ENCODE measurements around the gene FAM111B.
"Not testable (repeated sequence)": the region's sequence is repeated elsewhere in the genome, so short reads cannot be mapped to it uniquely, and the experiment has no call there.

FAM111B gene, protein sequence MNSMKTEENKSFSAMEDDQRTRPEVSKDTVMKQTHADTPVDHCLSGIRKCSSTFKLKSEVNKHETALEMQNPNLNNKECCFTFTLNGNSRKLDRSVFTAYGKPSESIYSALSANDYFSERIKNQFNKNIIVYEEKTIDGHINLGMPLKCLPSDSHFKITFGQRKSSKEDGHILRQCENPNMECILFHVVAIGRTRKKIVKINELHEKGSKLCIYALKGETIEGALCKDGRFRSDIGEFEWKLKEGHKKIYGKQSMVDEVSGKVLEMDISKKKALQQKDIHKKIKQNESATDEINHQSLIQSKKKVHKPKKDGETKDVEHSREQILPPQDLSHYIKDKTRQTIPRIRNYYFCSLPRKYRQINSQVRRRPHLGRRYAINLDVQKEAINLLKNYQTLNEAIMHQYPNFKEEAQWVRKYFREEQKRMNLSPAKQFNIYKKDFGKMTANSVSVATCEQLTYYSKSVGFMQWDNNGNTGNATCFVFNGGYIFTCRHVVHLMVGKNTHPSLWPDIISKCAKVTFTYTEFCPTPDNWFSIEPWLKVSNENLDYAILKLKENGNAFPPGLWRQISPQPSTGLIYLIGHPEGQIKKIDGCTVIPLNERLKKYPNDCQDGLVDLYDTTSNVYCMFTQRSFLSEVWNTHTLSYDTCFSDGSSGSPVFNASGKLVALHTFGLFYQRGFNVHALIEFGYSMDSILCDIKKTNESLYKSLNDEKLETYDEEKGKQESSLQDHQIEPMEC
- 2.2 to 7.6 reads per million in 2 donors for total RNA-seq

DNA sequence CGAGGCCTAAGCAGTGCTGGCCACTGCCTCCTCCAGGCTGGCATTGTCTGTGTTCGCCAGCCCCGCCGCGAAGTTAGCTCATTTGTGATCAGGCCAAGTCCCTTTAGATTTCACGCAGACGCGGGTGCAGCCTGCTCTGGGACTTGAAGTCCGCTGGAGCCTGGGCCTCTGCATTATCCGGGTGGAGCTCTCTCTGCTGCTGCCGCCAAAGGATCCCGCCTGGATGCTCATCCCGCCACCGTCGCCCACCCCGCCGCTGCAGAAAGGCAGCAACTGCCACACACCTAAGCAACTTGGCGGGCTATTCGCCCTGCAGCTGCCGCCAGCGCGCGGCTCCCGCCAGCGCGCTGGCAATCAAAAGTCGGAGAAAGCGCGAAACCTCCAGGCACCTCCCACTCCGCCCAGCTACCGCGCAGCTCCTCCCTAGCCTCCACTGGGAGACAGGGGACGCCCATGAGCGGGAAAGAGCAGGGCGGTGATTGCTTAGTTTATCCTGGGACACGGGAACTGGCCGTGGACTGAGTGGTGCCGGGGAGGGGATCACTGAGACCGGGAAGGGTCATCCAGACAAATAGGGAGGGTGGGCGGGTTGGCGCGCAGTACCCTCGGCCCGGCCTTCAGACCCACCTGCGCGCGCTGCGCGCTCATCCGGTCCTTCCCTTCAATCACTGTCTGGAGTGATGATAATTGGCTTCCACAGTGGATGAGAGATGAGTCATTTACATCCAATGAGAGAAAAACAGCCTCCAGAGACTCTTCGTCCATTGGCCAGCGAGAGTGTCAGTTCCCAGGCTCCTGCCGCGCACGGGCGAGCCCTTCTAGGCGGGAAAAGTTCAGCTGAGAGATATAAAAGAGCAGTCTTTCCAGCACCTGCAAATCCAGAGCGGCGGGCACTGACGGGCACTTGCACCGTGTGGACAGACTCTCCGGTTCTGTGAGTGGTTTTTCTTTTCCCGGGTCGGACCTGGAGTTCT is at the start of gene FAM111B:
Gene FAM111B, plus strand, starts transcription at position 875 of the 974 bp plus-strand sequence. CDS start 2,389 bp downstream, outside the sequence.
- peak; percentile 18 to 96 (median 50) for DNase-seq

DNA sequence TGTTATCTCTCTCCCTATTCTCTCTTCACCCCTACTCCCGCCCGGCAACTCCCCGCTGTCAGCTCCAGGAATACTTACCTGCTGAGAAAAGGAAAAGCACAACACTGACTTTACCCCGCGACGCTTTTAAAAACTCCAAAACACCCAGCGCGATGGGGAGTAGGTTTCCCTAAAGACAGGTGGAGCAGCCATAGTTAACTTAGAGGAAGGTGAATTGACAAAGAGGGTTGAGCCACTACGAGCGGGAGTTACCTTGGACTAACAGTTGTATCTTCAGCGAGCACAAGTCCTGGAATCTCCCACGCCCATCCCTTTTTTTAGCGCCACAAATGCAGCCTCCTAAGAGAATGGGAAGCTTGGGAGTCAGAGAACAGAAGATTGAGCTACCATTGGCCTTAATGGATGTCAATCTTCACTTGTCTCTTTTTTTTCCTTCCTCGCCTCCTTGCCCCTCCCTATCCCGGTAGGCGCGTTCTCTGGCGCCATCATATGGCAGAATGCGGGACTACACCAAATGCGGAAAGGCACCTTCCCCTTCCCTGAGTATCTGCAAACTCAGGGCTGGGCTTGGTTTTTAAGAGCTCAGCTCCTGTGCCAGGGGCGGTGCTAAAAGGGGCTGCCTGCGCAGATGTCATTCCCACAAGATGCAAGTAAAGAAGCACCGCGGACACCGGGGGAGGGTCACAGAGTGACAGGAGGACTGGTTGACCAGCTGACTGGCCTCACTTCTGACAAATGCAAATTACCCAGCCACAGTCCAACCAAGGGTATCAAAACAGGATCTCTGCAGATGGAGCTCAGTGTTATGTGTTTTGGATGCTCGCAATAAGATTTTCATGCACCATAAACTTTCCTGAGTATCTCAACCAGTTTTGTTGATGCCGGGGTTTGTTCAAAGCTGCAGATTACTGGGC is 48.7 kb upstream of the FAM111B start:
- peak; percentile 51 to 86 (median 64) for DNase-seq

DNA sequence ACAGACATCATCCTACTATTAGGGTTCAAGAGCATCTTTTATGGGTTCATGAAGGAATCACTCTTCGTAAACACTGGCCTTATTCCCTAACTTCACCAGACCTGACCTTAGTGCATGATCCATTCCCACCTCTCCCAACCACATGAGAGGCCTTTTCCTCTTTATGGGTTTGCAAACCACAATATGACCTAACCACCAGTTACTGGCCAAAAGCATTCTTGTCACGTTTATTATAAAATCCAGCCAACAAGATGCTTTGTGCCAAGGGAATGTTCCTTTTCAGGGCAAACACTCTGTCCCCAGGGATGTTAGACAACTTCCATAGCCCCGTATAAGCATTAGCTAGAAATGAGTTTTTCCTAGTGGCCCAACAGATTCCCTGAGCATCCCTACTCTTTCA is 46.9 kb upstream of the FAM111B start:
- DNase-seq = not testable (repeated sequence)

DNA sequence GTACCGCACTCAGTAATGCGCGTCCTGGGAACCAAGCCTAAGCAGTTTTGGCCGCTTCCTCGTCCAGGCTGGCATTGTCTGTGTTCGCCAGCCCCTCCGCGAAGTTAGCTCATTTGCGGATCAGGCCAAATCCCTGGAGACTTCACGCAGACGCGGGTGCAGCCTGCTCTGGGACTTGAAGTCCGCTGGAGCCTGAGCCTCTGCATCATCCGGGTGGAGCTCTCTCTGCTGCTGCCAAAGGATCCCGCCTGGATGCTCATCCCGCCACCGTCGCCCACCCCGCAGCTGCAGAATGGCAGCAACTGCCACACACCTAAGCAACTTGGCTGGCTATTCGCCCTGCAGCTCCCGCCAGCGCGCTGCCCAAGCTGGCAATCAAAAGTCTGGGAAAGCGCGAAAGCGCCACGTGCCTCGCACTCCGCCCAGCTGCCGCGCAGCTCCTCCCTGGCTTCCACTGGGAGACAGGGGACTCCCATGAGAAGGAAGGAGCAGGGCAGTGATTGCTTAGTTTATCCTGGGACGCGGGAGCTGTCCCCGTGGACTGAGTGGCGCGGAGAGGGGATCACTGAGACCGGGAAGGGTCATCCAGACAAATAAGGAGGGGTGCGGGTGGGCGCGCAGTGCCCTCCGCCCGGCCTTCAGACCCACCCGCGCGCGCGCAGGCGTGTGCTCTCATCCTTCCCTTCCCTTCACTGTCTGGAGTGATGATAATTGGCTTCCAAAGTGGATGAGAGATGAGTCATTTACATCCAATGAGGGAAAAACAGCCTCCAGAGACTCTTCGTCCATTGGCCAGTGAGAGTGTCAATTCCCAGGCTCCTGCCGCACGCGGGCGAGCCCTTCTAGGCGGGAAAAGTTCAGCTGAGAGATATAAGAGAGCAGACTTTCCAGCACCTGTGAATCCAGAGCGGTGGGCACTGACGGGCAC is 44.2 kb upstream of the FAM111B start:
- no peak for DNase-seq

DNA sequence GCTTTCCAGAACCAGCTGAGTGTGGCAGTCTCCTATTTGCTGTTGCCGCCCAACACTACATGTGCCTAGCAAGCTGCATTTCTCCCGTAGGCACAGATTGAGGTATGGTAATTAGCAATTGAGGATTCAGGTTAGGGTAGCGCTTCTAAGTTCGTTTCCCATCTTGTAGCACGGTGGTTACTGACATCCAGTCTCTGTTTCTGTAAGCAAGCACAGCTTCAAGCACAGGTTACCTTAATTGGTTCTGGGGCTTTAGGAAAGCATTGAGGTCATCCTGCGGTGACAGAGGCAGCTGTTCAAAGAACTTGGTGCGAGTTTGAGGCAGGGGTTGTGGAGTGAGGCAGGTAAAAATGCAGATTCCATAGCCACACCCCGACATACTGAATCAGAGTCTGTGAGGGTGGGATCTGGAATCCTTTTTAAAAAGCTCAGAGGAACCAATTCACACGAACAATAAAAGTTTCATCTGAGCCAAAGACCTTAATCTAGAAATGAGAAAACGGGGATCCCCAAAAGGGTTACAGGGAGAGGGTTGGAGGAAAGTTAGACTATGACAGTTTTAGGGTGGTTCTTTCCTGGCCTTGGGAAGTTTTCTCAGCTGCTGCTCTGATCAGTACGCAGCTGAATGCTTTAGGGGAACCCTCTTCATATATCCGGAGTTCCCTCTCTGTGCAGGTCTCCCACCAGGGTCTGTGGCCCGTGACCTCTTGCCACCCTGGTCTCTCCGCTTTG is 42.9 kb upstream of the FAM111B start:
- DNase-seq = not testable (repeated sequence)

DNA sequence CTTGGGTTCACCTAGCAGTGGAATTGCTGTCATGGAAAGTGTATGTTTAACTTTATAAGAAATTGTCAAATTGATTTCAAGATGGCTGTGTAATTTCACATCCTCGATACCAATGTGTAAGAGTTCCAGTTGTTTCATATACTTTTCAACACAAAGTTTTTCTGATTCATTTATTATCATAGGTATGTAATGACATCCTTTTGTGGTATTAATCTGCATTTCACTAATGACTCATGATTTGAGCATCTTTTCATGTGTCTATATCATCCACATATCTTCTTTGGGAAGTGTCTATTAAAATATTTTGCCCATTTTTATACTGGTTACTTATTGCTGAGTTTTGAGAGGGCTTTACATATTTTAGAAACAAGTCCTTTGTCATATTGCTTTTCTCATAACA is 38.0 kb upstream of the FAM111B start:
- no peak for DNase-seq

DNA sequence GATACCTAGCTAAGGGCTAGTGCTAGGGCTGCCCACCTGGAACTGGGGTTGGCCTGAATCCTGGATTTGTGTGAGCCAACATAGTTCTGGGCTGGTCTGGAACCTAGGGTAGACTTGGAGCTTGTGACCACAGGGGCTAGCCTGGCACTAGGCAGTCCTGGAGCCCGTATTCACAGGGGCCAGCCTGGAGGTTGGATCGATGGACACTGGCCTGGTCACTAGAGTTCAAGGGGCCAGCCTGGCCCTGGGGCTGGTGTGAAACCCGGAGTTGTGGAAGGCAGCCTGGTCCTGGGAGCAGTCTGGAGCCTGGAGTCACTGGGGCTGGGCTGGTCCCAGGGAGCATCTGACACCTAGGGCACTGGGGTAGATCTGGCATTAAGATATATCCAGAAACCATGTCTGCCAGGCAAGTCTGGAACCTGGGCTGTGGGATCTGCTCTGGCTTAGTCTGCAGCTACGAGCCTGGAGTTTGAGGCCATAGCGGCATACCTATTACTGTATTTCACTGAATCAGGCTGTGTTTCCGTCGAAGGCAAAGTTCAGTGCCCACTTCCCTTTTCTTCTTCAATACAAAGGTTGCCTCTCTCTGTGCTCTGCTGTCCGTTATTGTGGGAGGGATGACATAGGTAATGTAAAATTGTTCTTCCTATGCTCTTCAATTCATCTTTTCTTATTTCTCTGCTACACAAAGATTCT is 30.0 kb upstream of the FAM111B start:
- no peak for DNase-seq

DNA sequence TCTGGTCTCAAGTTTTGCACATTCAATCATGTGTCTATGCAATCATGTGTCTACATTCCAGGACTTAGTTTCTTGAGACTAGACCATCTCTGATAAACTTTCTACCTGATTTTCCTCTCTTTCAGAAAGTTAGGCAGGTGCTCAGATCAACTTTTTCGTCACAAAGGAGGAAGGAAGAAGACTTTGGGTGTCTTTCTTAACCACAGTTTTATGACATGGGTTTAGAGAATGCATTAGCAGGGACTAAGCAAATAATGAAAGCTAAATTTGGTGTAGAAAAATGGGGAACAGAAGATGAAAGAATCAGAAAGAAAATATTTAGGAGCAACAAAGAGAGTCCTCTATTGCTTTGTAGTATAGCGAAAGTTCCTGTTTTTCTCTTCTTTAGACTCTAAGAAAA is 28.6 kb upstream of the FAM111B start:
- DNase-seq = no peak

DNA sequence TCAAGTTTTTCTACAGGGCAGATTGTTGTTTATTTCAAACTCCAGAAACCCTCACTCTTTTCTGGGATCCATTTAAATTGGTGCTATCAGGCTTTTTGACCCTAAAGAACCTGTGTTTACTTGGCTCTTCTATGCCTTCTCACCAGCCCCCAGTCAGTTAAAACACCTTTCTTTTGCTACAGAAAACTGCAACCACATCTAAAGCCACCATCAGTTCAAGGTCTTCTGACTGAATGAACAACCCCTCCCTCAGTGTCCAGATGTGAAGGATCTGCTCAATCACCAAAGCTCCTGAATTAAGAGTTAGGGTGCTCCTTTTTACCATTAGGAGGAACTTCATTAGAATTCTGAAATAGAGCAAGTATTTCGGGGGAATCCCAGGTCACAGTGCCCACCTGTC is 28.0 kb upstream of the FAM111B start:
- DNase-seq = no peak

DNA sequence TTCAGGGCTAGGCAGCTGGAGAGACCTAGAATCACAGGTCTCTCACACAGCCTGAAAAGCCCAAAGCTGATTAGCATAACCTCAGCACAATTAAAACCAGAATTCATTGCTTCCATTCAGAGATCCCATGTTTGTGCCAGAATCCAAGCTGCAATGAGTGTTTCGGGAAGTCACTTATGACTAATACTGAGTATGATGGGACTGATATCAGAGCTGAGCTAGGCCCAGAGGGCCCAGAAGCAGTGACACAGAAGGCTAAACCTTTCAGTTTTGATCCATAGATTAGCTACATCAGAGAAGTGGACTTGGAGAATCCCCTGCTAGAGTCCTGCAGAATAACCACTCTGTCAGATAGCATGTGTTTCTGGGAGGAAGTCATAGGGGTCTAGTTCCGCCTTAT is 26.6 kb upstream of the FAM111B start:
- DNase-seq = not testable (repeated sequence)

DNA sequence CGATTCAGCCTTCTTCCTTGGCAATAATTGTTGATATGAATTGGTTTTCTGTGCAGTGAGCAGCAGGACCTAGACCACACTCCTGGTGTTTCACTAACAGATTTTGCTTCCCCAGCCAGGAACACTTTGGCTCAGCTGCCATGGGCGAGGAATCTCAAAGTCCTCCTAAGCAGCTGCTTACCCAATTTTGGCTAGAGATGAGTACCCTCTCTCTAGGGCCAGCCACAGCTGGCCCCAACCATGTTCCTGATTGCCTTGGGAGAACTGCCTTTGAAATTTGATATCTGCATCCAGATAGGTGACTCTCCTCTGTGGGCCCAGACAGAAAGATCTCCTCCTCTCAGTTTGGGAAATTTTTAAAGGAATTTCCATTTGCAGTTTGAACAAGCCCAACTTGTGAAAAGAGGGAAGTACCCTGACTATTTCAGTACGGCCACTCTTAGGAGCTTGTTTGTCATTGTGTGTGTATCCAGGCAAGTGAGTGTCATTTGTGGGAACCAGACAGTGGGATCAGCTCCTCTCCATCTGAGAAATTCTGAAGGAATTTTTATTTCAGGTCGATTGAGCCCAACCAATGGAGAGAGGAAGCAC is 25.5 kb upstream of the FAM111B start:
- not testable (repeated sequence) for DNase-seq

DNA sequence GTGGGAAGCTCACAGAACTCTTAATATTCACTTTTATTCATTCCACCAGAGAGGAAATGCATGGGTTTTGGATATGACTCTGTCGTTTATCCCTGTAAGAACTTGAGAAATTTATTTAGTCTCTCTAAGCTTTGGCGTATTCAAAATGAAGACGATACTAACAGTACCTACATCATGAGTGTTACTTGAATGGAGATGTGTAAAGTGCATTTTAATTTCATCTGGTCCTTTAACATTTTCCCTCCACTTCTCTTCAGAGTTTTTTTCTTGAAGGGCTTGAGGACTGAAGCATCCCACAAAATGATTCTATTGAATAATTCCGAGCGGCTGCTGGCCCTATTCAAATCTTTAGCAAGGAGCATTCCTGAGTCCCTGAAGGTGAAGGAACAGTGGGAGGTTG is 21.0 kb upstream of the FAM111B start, which contains the start of gene GLYATL1B:
Gene GLYATL1B, plus strand, starts transcription at position 301 of the 400 bp plus-strand sequence. Its CDS starts 0 bp downstream, at position 301.
- DNase-seq = not testable (repeated sequence)

DNA sequence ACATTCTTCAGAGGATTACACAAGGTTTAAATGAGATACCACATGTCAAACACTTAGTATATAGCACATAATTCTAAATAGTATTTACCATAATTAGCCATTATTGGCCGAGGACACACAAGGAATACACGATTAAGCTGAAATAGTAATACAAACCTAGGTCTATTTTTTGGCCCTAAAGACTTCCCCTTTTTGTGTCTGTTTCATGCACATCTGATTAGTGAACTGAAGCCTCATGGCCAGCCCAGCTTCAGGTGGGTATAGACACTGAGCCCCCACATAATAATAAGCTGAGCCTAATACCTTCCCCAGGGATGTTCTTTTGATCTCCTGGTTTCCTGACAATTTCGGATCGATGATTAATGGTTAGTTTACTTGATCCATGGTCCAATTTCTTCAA is 18.9 kb upstream of the FAM111B start:
- no peak for DNase-seq

DNA sequence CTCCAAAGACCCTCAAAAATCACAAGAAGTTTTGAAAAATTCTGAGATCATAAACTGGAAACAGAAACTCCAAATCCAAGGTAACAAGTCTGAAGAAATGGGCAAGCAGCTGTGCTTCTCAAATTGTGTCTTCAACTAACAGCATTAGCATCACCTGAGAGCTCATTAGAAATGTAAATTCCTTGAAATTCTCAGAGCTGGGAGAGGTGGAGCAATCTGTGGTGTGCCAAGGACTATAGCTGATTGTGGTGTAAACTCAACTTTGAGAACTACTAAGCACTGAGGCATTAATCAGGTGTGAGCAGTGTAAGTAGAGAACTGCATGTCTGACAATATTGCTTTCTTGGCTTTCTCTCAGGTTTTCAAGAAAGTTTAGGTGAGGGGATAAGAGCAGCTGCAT is 13.5 kb upstream of the FAM111B start:
- not testable (repeated sequence) for DNase-seq

DNA sequence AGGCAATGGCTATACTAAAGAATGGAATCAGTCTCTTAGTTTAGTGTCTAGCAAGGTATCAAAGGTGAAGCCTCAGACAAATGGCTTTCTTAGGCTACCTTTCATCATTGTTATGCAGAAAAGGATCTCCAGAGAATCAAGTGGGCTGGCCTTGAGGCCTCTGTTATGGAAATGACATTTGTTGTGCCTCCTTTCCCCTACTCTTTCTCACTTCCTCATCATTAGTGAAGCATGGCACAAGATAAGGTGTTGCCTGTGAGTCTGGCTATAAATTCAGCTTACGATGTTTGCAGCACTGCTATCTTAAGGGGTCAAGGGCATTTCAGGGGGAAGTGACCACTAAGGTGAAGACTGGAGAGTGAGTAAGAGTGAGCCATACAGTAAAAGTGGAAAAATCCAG is 11.8 kb upstream of the FAM111B start:
- not testable (repeated sequence) for DNase-seq

DNA sequence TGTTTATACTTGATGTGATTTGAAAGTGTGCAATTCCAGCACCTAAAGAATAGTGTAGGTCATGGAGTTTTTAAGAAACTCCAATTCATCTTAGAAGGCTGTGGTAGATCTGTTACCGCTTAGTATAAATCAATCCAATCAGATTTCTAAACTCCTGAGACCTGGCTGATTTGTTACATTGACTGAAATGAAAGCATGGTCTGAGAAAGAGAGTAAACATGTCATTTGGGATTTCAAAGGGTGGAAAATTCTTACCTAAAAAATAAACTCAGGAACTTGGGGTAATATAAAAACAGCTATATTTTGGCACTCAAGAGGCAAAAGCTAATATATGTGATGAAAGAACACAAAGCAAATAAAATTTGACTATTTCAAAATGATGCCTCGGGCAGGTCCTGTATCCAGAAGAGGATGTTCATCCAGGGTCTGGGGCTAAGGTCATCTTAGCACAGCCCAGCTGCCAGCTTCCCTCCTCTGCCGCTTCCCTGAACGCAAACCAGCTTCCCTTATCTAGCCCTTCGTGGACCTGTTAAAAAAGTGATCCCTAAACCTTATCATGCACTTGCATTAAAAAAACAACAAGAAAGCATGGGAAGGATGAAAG is 11.0 kb upstream of the FAM111B start:
- DNase-seq = not testable (repeated sequence)

DNA sequence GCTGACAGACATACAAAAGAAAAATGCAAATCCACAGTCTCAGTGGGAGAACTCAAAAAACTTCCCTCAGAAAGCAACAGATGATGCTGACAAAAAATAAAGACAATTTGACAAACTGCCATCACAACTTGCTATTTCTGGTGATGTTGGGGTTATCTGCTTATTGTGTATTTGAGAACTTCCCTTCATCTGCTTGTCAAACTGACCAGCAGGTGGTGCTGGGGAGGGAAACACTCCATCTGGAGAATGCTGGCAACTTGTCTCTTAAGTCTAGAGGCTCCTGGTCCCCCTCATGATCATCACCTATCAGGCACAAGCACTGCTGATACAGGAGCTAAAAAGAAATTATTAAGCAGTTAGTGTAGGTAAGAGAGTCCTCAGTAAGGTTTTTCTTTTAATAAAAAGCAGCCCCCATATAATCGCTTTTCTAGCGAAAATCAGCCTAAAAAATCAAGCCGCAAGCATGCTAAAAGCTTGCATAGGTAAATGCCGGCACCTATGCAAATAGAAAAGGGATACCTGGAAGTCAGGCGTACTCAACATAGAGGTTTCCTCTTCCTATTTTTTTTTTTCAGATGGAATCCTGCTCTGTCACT is 9.8 kb upstream of the FAM111B start:
- peak in 4 of 5 experiments; percentile 36 to 73 (median 54) for DNase-seq
